ENCODE measurements around the gene SLC25A22. TPM values are rescaled to one million over a fixed set of nuclear protein-coding genes. Genes with fewer than 3 reads are reported as not detected.

Gene SLC25A22
- total RNA-seq, 2 donors from 2014 or later, result 55.8 to 69.5 TPM

- H3K4me3 ChIP-seq, result peak overlapping the region in 1 of 2 donors; percentile 70
- H3K27me3 ChIP-seq, result no peaks in the 10 kb centered on the region
- peaks cover 85% of the 10 kb centered on the region for H3K4me1 ChIP-seq
- ATAC-seq, result peak; percentile 78
- peaks cover 0 to 16% of the 10 kb centered on the region in 2 donors for H3K36me3 ChIP-seq (replicated peaks in 1 of 2; ENCODE audit: insufficient read depth in 1 of 2, low read depth in 2 of 2)
- WGBS, 2 donors, result 0 to 11% methylated on average over 4 to 31 of the region's 31 CpGs
- intact Hi-C loops (cut with DNase I), result no loop called here
- H3K9me3 ChIP-seq, result no peaks in the 10 kb centered on the region
- TF ChIP-seq POLR2A (IDR thresholded peaks at IDR 0.05), result peak; percentile 90 to 95 (median 95)
- peak in 3 of 7 experiments; percentile 13 to 44 (median 17) for TF ChIP-seq CTCF (IDR thresholded peaks at IDR 0.05)
- DNase-seq, result peak; percentile 93 to 97 (median 94)
- peak overlapping the region; percentile 96 to 99 (median 98) for H3K27ac ChIP-seq
Observed at GRCh38 chr11:834371-835316, 36.6 kb upstream of the SLC25A22 start.

GRCh38 chr11:833849-834311 is 35.8 kb upstream of the SLC25A22 start:
- TF ChIP-seq CTCF (IDR thresholded peaks at IDR 0.05) (no peak), POLR2A (IDR thresholded peaks at IDR 0.05) (no peak)
- Histone ChIP-seq H3K9me3 (no peaks in the 10 kb centered on the region), H3K4me3 (peak overlapping the region; percentile 37 to 70), H3K27ac (peak overlapping the region; percentile 96 to 99 (median 98)), H3K36me3 (replicated peaks in 1 of 2; ENCODE audit: insufficient read depth in 1 of 2, low read depth in 2 of 2) (peaks cover 0 to 12% of the 10 kb centered on the region in 2 donors), H3K4me1 (peaks cover 88% of the 10 kb centered on the region), H3K27me3 (no peaks in the 10 kb centered on the region)
- peak; percentile 0 for ATAC-seq
- intact Hi-C loops (cut with DNase I), result no loop called here
- 18 to 30% methylated on average over 9 of the region's 9 CpGs for WGBS, 2 donors
- DNase-seq, result peak in 1 of 4 donors; percentile 45

- TF ChIP-seq POLR2A (IDR thresholded peaks at IDR 0.05) (peak; percentile 69 to 86 (median 73)), CTCF (IDR thresholded peaks at IDR 0.05) (no peak)
- no peaks in the 10 kb centered on the region for H3K9me3 ChIP-seq
- peak overlapping the region; percentile 96 to 99 (median 98) for H3K27ac ChIP-seq
- ATAC-seq (peak; percentile 45), DNase-seq (peak; percentile 74 to 80 (median 78))
- peaks cover 0 to 11% of the 10 kb centered on the region in 2 donors for H3K36me3 ChIP-seq (replicated peaks in 1 of 2; ENCODE audit: insufficient read depth in 1 of 2, low read depth in 2 of 2)
- intact Hi-C loops (cut with DNase I), result no loop called here
- no peaks in the 10 kb centered on the region for H3K27me3 ChIP-seq
- H3K4me1 ChIP-seq, result peaks cover 88% of the 10 kb centered on the region
- peak overlapping the region; percentile 37 to 70 for H3K4me3 ChIP-seq
- 0 to 1% methylated on average over 3 to 54 of the region's 55 CpGs for WGBS, 2 donors
Observed at GRCh38 chr11:833114-833791, 35.2 kb upstream of the SLC25A22 start.

GRCh38 chr11:832529-833113 is 34.5 kb upstream of the SLC25A22 start, which contains the start of gene CD151:
Gene CD151, plus strand, starts transcription at chr11:832952. Its CDS starts 3,118 bp downstream, at chr11:836070.
- peaks cover 88% of the 10 kb centered on the region for H3K4me1 ChIP-seq
- peaks cover 0 to 9% of the 10 kb centered on the region in 2 donors for H3K36me3 ChIP-seq (replicated peaks in 1 of 2; ENCODE audit: insufficient read depth in 1 of 2, low read depth in 2 of 2)
- TF ChIP-seq CTCF (IDR thresholded peaks at IDR 0.05) (peak in 1 of 7 experiments; percentile 44), POLR2A (IDR thresholded peaks at IDR 0.05) (no peak)
- H3K9me3 ChIP-seq, result no peaks in the 10 kb centered on the region
- H3K27ac ChIP-seq, result peak within 1 kb of the TSS; percentile 96 to 99 (median 98)
- H3K27me3 ChIP-seq, result no peaks in the 10 kb centered on the region
- DNase-seq (peak; percentile 66 to 79 (median 70)), ATAC-seq (peak; percentile 60)
- WGBS, 2 donors, result 3 to 12% methylated on average over 3 to 60 of the region's 67 CpGs
- peak within 1 kb of the TSS; percentile 37 to 70 for H3K4me3 ChIP-seq
- intact Hi-C loops (cut with DNase I), result no loop called here

All from body of pancreas (tissue), 4 donors.